ENCODE data around the gene DHODH. TPM values are rescaled to one million over a fixed set of nuclear protein-coding genes. Genes with fewer than 3 reads are reported as not detected.

Gene DHODH
- total RNA-seq, 1 donor from 2014 or later, result 4.2 TPM

- H3K9me3 ChIP-seq, result no peaks in the 10 kb centered on the region
- no peak for TF ChIP-seq POLR2AphosphoS5 (IDR thresholded peaks at IDR 0.05; ENCODE audit: insufficient read depth in 1 of 2, low read depth in 1 of 2)
- no peak for TF ChIP-seq CTCF (IDR thresholded peaks at IDR 0.05)
- no peak for TF ChIP-seq POLR2A (IDR thresholded peaks at IDR 0.05)
- H3K4me1 ChIP-seq, result no peaks in the 10 kb centered on the region
- intact Hi-C loops (cut with DNase I), result no loop called here
- no peaks in the 10 kb centered on the region for H3K36me3 ChIP-seq
- no peak overlapping the region for H3K27ac ChIP-seq
- H3K27me3 ChIP-seq, result no peaks in the 10 kb centered on the region
- H3K4me3 ChIP-seq, result no peak overlapping the region
- DNase-seq (ENCODE audit: extremely low spot score in 2 of 2), result no peak
These were observed 39.2 kb upstream of the DHODH start for GRCh38 chr16:71969353-71969752.

DNA sequence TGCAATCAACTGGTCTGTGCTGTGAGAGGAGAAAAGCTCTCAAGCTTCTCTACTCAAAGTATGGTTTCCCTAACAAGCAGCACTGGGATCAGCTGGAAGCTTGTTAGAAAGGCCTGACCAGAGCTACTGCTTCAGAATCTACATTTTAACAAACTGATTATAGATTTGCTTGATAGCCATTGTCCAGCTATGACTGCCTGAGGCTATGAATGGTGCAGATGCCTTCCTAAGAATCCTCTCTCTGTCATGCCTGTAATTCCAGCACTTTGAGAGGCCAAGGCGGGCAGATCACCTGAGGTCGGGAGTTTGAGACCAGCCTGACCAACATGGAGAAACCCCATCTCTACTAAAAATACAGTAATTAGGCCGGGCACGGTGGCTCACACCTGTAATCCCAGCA, 37.0 kb upstream of the DHODH start:
- DNase-seq (ENCODE audit: extremely low spot score in 2 of 2), result no peak
- H3K4me1 ChIP-seq, result no peaks in the 10 kb centered on the region
- no peaks in the 10 kb centered on the region for H3K36me3 ChIP-seq
- H3K27me3 ChIP-seq, result no peaks in the 10 kb centered on the region
- H3K4me3 ChIP-seq, result no peak overlapping the region
- H3K27ac ChIP-seq, result no peak overlapping the region
- no peaks in the 10 kb centered on the region for H3K9me3 ChIP-seq
- intact Hi-C loops (cut with DNase I), result no loop called here
- TF ChIP-seq CTCF (IDR thresholded peaks at IDR 0.05) (no peak), POLR2A (IDR thresholded peaks at IDR 0.05) (no peak), POLR2AphosphoS5 (IDR thresholded peaks at IDR 0.05; ENCODE audit: insufficient read depth in 1 of 2, low read depth in 1 of 2) (no peak)

- no peaks in the 10 kb centered on the region for H3K27me3 ChIP-seq
- no peak overlapping the region for H3K27ac ChIP-seq
- no peaks in the 10 kb centered on the region for H3K9me3 ChIP-seq
- intact Hi-C loops (cut with DNase I), result no loop called here
- no peaks in the 10 kb centered on the region for H3K36me3 ChIP-seq
- no peaks in the 10 kb centered on the region for H3K4me1 ChIP-seq
- no peak overlapping the region for H3K4me3 ChIP-seq
- TF ChIP-seq CTCF (IDR thresholded peaks at IDR 0.05) (no peak), POLR2A (IDR thresholded peaks at IDR 0.05) (no peak)
- no peak for DNase-seq (ENCODE audit: extremely low spot score in 2 of 2)
These were observed 36.2 kb upstream of the DHODH start for GRCh38 chr16:71972356-71972755.

DNA sequence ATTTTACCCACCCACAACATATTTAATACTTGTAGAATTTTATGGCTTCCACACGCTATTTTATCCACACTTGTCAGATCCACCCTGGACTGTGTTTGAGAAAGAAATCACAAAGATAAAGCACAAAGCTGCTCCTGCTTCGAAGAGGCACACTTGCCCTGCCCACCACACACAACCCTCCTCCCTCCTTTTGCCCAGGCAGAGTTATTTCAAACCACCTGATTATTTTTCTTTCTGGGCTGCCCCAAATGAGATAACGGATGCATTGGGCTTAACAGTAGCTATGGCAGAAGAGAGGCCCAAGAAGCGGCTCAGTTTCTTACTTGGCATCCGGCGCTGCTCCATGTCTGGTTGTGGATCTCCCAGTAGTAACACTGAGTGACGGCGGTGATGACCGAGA, 35.5 kb upstream of the DHODH start:
- DNase-seq (ENCODE audit: extremely low spot score in 2 of 2), result no peak
- Histone ChIP-seq H3K27me3 (no peaks in the 10 kb centered on the region), H3K4me3 (no peak overlapping the region), H3K4me1 (no peaks in the 10 kb centered on the region), H3K9me3 (no peaks in the 10 kb centered on the region), H3K27ac (no peak overlapping the region), H3K36me3 (no peaks in the 10 kb centered on the region)
- TF ChIP-seq CTCF (IDR thresholded peaks at IDR 0.05) (no peak), POLR2A (IDR thresholded peaks at IDR 0.05) (no peak), POLR2AphosphoS5 (IDR thresholded peaks at IDR 0.05; ENCODE audit: insufficient read depth in 1 of 2, low read depth in 1 of 2) (no peak)
- intact Hi-C loops (cut with DNase I), result no loop called here

DNA sequence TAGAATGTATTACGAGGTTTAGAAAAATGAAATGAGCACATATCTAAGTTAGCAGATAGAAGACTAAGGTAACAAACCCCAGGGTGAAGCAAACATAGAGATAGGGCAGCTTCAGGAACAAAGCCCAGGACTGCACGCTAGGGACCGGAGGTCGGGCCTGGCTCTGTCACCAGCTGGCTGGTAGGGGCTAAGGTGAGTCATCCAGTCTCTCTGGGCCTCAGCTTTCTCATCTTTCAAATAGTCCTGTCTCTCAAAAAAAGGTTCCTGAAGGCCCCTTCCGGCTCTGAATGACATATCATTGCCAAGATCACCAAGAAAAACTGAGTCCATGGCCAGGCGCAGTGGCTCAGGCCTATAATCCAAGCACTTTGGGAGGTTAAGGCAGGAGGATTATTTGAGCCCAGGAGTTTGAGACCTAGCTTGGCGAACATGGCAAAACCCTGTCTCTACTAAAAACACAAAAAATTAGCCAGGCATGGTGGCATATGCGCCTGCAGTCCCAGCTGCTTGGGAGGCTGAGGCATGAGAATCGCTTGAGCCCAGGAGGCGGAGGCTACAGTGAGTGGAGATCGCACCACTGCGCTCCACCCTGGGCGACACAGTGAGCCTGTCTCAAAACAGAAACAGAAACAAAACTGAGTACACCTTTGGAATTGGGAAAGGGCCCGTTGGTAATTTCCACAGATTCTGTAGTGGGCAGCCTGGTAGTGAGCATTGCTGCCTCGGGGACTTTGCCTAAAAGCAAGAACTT, 34.3 kb upstream of the DHODH start:
- no peak overlapping the region for H3K27ac ChIP-seq
- DNase-seq (ENCODE audit: extremely low spot score in 2 of 2), result no peak
- no peak overlapping the region for H3K4me3 ChIP-seq
- H3K27me3 ChIP-seq, result no peaks in the 10 kb centered on the region
- H3K36me3 ChIP-seq, result no peaks in the 10 kb centered on the region
- no peaks in the 10 kb centered on the region for H3K9me3 ChIP-seq
- intact Hi-C loops (cut with DNase I), result no loop called here
- TF ChIP-seq POLR2AphosphoS5 (IDR thresholded peaks at IDR 0.05; ENCODE audit: insufficient read depth in 1 of 2, low read depth in 1 of 2) (no peak), CTCF (IDR thresholded peaks at IDR 0.05) (no peak), POLR2A (IDR thresholded peaks at IDR 0.05) (no peak)
- H3K4me1 ChIP-seq, result no peaks in the 10 kb centered on the region

Data from vagina (tissue), 2 donors.